ENCODE data around the gene LRRC8C.
A peak's percentile ranks its signal among the peaks of the same experiment; 100 is the strongest.

LRRC8C gene

GRCh38 chr1:89762779-89763648 is 130.1 kb downstream of the LRRC8C start:
- Mint-ChIP-seq H3K36me3 (ENCODE audit: insufficient read depth) (peaks cover 6% of the 10 kb centered on the region), H3K4me3 (peak overlapping the region; percentile 75), H3K27me3 (no peaks in the 10 kb centered on the region), H3K27ac (ENCODE audit: low read depth) (peak overlapping the region; percentile 58), H3K9me3 (no peaks in the 10 kb centered on the region), H3K4me1 (peaks cover 43% of the 10 kb centered on the region)
- ATAC-seq (replicated peaks; ENCODE audit: extremely low read depth, poor library complexity, severe bottlenecking) (peak; percentile 99), DNase-seq (ENCODE audit: low spot score in 2 of 2) (peak; percentile 79 to 81)

GRCh38 chr1:89763649-89763986 is 130.7 kb downstream of the LRRC8C start:
- H3K4me3 Mint-ChIP-seq: peak overlapping the region; percentile 75
- DNase-seq (ENCODE audit: low spot score in 2 of 2) (no peak), ATAC-seq (replicated peaks; ENCODE audit: extremely low read depth, poor library complexity, severe bottlenecking) (no peak)
- H3K4me1 Mint-ChIP-seq: peaks cover 37% of the 10 kb centered on the region
- peak overlapping the region; percentile 58 for H3K27ac Mint-ChIP-seq (ENCODE audit: low read depth)
- H3K27me3 Mint-ChIP-seq: no peaks in the 10 kb centered on the region
- H3K36me3 Mint-ChIP-seq (ENCODE audit: insufficient read depth): peaks cover 6% of the 10 kb centered on the region
- H3K9me3 Mint-ChIP-seq: no peaks in the 10 kb centered on the region

- H3K36me3 Mint-ChIP-seq (ENCODE audit: insufficient read depth): peaks cover 6% of the 10 kb centered on the region
- peaks cover 10% of the 10 kb centered on the region for H3K27me3 Mint-ChIP-seq
- no peak for DNase-seq (ENCODE audit: low spot score in 2 of 2)
- no peak overlapping the region for H3K4me3 Mint-ChIP-seq
- no peak for ATAC-seq (replicated peaks; ENCODE audit: extremely low read depth, poor library complexity, severe bottlenecking)
- peaks cover 27% of the 10 kb centered on the region for H3K4me1 Mint-ChIP-seq
- no peak overlapping the region for H3K27ac Mint-ChIP-seq (ENCODE audit: low read depth)
- no peaks in the 10 kb centered on the region for H3K9me3 Mint-ChIP-seq
Observed at GRCh38 chr1:89765774-89766173, 132.9 kb downstream of the LRRC8C start.

- H3K4me1 Mint-ChIP-seq: peaks cover 15% of the 10 kb centered on the region
- peaks cover 3% of the 10 kb centered on the region for H3K36me3 Mint-ChIP-seq (ENCODE audit: insufficient read depth)
- peaks cover 10% of the 10 kb centered on the region for H3K27me3 Mint-ChIP-seq
- no peak overlapping the region for H3K4me3 Mint-ChIP-seq
- DNase-seq (ENCODE audit: low spot score in 2 of 2) (no peak), ATAC-seq (replicated peaks; ENCODE audit: extremely low read depth, poor library complexity, severe bottlenecking) (no peak)
- no peaks in the 10 kb centered on the region for H3K9me3 Mint-ChIP-seq
- H3K27ac Mint-ChIP-seq (ENCODE audit: low read depth): no peak overlapping the region
Observed at GRCh38 chr1:89767618-89768017, 134.7 kb downstream of the LRRC8C start.
